ENCODE results near the gene GOLGA2. TPM values are rescaled to one million over a fixed set of nuclear protein-coding genes. Genes with fewer than 3 reads are reported as not detected.

Gene GOLGA2
- total and polyA plus RNA-seq, 2 of the 13 experiments (the other 11 are each of a cell fraction or from before 2014, with no cell fraction given) = 45.3 to 45.8 TPM

DNA sequence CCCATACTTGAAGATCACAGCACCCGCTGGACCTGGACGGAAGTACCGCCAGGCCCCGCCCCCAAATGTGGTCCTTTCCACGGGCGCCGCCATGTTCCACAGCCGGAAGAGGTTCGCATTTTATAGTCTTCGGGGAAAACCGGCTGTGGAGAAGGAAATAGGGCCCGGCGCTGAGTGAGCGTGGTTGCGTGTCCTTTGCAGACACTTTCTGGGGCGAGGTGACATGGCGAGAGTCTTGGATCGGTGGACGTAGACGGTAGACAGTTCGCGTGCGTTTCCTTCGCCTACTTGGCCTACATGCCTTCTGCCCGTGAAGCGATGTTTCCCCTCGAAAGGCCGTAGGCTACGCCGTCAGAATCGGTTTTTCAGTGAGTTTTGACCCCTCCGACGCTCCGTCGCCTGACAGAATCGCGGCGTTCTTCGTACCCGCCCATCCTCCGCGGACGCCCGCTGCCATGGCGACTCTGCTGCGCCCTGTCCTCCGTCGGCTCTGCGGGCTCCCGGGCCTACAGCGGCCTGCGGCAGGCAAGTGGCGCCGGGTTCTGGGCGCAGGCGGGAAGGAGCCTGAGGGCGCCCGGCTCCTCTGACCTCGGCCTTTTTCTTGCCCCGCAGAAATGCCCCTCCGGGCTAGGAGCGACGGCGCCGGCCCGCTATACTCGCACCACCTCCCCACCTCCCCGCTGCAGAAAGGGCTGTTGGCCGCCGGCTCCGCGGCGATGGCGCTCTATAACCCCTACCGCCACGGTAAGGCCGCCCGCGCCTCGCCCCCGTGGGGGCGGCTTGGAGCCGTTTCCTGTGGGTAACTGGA is 46.8 kb upstream of the GOLGA2 start, which contains the start of the genes COQ4 and TRUB2 (continued):
- TF ChIP-seq RERE (CRISPR knock-in tag; IDR thresholded peaks at IDR 0.05; ENCODE audit: low read depth) (no peak; the same call in 1 of the 2 replicates), IKZF5 (CRISPR knock-in tag; IDR thresholded peaks at IDR 0.05) (peak; percentile 52; the same call in 1 of the 2 replicates), ZNF343 (CRISPR knock-in tag; IDR thresholded peaks at IDR 0.05) (no peak), GPN1 (CRISPR knock-in tag; IDR thresholded peaks at IDR 0.05; ENCODE audit: borderline replicate concordance) (0 out of 2 replicates have a peak, but pooled peaks have one; percentile 22), RBFOX2 (IDR thresholded peaks at IDR 0.05; ENCODE audit: low read depth, low read length) (peak; percentile 86), TEAD3 (CRISPR knock-in tag; optimal IDR thresholded peaks at IDR 0.05; ENCODE audit: borderline replicate concordance) (peak; percentile 50), ZFP36L1 (CRISPR knock-in tag; IDR thresholded peaks at IDR 0.05) (peak; percentile 68; the same call in 1 of the 2 replicates), ZFP90 (CRISPR knock-in tag; IDR thresholded peaks at IDR 0.05; ENCODE audit: borderline replicate concordance) (peak; percentile 70), CBX5 (CRISPR knock-in tag; IDR thresholded peaks at IDR 0.05; ENCODE audit: borderline replicate concordance) (peak; percentile 76), MTA1 (CRISPR knock-in tag; IDR thresholded peaks at IDR 0.05; ENCODE audit: borderline replicate concordance) (0 out of 2 replicates have a peak, but pooled peaks have one; percentile 21), UBTF (CRISPR knock-in tag; IDR thresholded peaks at IDR 0.05) (peak; percentile 90), MED13 (CRISPR knock-in tag; IDR thresholded peaks at IDR 0.05) (no peak; the same call in 1 of the 2 replicates), GLI4 (CRISPR knock-in tag; IDR thresholded peaks at IDR 0.05; ENCODE audit: borderline replicate concordance) (peak; percentile 73; the same call in 1 of the 2 replicates)
- TF ChIP-seq, protein P1, sequence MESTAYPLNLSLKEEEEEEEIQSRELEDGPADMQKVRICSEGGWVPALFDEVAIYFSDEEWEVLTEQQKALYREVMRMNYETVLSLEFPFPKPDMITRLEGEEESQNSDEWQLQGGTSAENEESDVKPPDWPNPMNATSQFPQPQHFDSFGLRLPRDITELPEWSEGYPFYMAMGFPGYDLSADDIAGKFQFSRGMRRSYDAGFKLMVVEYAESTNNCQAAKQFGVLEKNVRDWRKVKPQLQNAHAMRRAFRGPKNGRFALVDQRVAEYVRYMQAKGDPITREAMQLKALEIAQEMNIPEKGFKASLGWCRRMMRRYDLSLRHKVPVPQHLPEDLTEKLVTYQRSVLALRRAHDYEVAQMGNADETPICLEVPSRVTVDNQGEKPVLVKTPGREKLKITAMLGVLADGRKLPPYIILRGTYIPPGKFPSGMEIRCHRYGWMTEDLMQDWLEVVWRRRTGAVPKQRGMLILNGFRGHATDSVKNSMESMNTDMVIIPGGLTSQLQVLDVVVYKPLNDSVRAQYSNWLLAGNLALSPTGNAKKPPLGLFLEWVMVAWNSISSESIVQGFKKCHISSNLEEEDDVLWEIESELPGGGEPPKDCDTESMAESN (CRISPR knock-in tag; conservative IDR thresholded peaks at IDR 0.05) = 0 out of 2 replicates have a peak, but pooled peaks have one; percentile 15
- TF ChIP-seq, protein P2, sequence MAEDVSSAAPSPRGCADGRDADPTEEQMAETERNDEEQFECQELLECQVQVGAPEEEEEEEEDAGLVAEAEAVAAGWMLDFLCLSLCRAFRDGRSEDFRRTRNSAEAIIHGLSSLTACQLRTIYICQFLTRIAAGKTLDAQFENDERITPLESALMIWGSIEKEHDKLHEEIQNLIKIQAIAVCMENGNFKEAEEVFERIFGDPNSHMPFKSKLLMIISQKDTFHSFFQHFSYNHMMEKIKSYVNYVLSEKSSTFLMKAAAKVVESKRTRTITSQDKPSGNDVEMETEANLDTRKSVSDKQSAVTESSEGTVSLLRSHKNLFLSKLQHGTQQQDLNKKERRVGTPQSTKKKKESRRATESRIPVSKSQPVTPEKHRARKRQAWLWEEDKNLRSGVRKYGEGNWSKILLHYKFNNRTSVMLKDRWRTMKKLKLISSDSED (CRISPR knock-in tag; IDR thresholded peaks at IDR 0.05) = no peak

Data from HepG2 (cell line).